ENCODE data around the gene COL9A2. TPM values are rescaled to one million over a fixed set of nuclear protein-coding genes. Genes with fewer than 3 reads are reported as not detected.
"Not testable (repeated sequence)": the region's sequence is repeated elsewhere in the genome, so short reads cannot be mapped to it uniquely, and the experiment has no call there.

The COL9A2 gene
- total and polyA plus RNA-seq, 11 donors: 0.14 to 1.4 (median 0.50) TPM; not detected in 1

DNA sequence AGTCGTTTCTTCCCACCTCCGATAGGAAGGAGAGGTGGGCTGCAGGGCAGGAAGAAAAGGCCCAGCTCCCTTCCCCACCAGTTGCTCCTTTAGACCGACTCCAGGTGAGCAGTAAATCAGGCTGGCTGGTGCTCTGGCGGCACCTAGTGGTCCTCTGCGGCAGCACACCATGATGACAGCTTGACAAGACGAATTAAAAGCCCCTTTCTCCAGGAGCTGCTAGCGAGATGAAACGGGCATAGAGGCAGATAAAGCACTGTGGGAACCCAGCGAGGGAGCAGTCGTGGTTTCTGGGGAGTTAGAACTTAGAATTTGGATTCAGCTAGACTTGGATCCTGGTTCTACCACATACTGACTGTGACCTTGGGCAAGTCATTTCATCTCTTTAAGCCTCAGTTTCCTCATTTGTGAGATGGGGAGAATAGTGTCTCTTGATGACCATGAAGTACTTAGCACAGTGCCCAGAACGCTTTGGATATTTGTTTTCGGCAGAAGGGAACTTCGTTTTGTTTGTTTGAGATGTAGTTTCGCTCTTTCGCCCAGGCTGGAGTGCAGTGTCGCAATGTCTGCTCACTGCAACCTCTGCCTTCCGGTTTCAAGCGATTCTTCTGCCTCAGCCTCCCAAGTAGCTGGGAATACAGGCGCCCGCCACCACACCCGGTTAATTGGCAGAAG lies 21.8 kb upstream of the COL9A2 start:
- TF ChIP-seq, protein P1, sequence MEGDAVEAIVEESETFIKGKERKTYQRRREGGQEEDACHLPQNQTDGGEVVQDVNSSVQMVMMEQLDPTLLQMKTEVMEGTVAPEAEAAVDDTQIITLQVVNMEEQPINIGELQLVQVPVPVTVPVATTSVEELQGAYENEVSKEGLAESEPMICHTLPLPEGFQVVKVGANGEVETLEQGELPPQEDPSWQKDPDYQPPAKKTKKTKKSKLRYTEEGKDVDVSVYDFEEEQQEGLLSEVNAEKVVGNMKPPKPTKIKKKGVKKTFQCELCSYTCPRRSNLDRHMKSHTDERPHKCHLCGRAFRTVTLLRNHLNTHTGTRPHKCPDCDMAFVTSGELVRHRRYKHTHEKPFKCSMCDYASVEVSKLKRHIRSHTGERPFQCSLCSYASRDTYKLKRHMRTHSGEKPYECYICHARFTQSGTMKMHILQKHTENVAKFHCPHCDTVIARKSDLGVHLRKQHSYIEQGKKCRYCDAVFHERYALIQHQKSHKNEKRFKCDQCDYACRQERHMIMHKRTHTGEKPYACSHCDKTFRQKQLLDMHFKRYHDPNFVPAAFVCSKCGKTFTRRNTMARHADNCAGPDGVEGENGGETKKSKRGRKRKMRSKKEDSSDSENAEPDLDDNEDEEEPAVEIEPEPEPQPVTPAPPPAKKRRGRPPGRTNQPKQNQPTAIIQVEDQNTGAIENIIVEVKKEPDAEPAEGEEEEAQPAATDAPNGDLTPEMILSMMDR (IDR thresholded peaks at IDR 0.05): peak; percentile 94 to 99 (median 96)
- TF ChIP-seq POLR2A (IDR thresholded peaks at IDR 0.05): no peak
- ATAC-seq: peak; percentile 61 to 85 (median 74)
- peak overlapping the region in 1 of 12 donors; percentile 92 for H3K27ac ChIP-seq
- WGBS, 4 donors: 32 to 48% (median 37%) methylated on average over 15 to 21 of the region's 21 CpGs
- intact Hi-C loops (cut with DNase I): loop anchor here in 9 of 10 donors (1.0 to 10.0 kb wide), 10 partner anchors 63 to 254 kb away; no protein-coding TSS in a partner anchor
- peaks cover 0 to 5% (median 0%) of the 10 kb centered on the region in 12 donors for H3K9me3 ChIP-seq
- peaks cover 0 to 13% (median 0%) of the 10 kb centered on the region in 9 donors for H3K27me3 ChIP-seq
- DNase-seq: peak; percentile 51 to 86 (median 74)
- peaks cover 0 to 53% (median 0%) of the 10 kb centered on the region in 12 donors for H3K4me1 ChIP-seq
- H3K4me3 ChIP-seq: peak overlapping the region in 1 of 12 donors; percentile 40
- no peaks in the 10 kb centered on the region for H3K36me3 ChIP-seq

DNA sequence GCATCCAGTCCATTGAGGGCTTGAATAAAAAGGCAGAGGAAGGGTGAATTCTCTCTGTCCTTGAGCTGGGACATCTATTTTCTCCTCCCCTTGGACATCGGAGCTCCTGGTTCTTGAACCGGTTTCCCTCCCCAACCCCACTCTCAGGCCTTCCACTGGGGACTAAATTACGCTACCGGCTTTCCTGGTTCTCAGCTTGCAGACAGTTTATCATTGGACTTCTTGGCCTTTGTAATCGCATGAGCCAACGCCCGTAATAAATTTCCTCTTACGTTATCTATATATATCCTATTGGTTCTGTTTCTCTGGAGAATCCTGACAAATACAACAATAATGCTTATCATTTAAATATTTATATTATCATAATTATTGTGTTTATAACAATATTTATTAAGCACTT lies 20.4 kb upstream of the COL9A2 start:
- H3K9me3 ChIP-seq: peaks cover 0 to 5% (median 0%) of the 10 kb centered on the region in 12 donors
- H3K4me1 ChIP-seq: peaks cover 0 to 40% (median 0%) of the 10 kb centered on the region in 12 donors
- intact Hi-C loops (cut with DNase I): loop anchor here in 6 of 10 donors (2.0 to 10.0 kb wide), 6 partner anchors 65 to 255 kb away; no protein-coding TSS in a partner anchor
- DNase-seq: no peak
- no peak overlapping the region for H3K4me3 ChIP-seq
- 73 to 80% (median 77%) methylated on average over 8 of the region's 8 CpGs for WGBS, 4 donors
- no peak overlapping the region for H3K27ac ChIP-seq
- H3K36me3 ChIP-seq: no peaks in the 10 kb centered on the region
- no peak for ATAC-seq
- TF ChIP-seq, protein P1 (IDR thresholded peaks at IDR 0.05): no peak
- no peak for TF ChIP-seq POLR2A (IDR thresholded peaks at IDR 0.05)
- peaks cover 0 to 13% (median 0%) of the 10 kb centered on the region in 9 donors for H3K27me3 ChIP-seq

GRCh38 chr1:40332695-40333094 lies 15.6 kb upstream of the COL9A2 start:
- Histone ChIP-seq H3K9me3 (peaks cover 0 to 2% (median 0%) of the 10 kb centered on the region in 12 donors), H3K4me1 (no peaks in the 10 kb centered on the region), H3K4me3 (no peak overlapping the region), H3K27me3 (peaks cover 0 to 4% (median 0%) of the 10 kb centered on the region in 9 donors), H3K27ac (no peak overlapping the region), H3K36me3 (no peaks in the 10 kb centered on the region)
- intact Hi-C loops (cut with DNase I): loop anchor here in 1 of 10 donors (10.0 kb wide), 1 partner anchor 248 kb away; no protein-coding TSS in a partner anchor
- 79 to 95% (median 85%) methylated on average over 1 of the region's 1 CpG for WGBS, 4 donors
- ATAC-seq: no peak
- no peak for DNase-seq
- no peak for TF ChIP-seq POLR2A (IDR thresholded peaks at IDR 0.05)
- TF ChIP-seq, protein P1 (IDR thresholded peaks at IDR 0.05): no peak

GRCh38 chr1:40331403-40331802 lies 14.3 kb upstream of the COL9A2 start:
- 28 to 81% (median 52%) methylated on average over 1 of the region's 1 CpG for WGBS, 4 donors
- intact Hi-C loops (cut with DNase I): loop anchor here in 1 of 10 donors (10.0 kb wide), 1 partner anchor 247 kb away; no protein-coding TSS in a partner anchor
- H3K4me3 ChIP-seq, H3K27me3 ChIP-seq, H3K27ac ChIP-seq, H3K36me3 ChIP-seq, ATAC-seq, DNase-seq, H3K9me3 ChIP-seq, H3K4me1 ChIP-seq: not testable (repeated sequence)
